Fibroblast of mammary gland (primary cell): Measurements from ENCODE around the gene LLGL1.

Source experiments
- DNase-seq: peaks from one replicate; pipeline ENCODE4 v3.0.0-alpha.2; 2010; ENCODE audit warnings: low read depth
- H3K4me3 ChIP-seq: 2 replicates; pipeline ENCODE4 v1.5.1; 2011; ENCODE audit warnings: low read depth, mild to moderate bottlenecking, low read length, moderate library complexity; ENCODE audit not compliant: control insufficient read depth
- CTCF ChIP-seq: conservative IDR thresholded peaks from 2 replicates; pipeline ENCODE4 v1.5.1; 2011; ENCODE audit warnings: low read depth, low read length, inconsistent platforms; ENCODE audit not compliant: control insufficient read depth, insufficient read depth

Gene LLGL1

GRCh38 chr17:18248811-18249210 is 23.4 kb downstream of the LLGL1 start:
- DNase-seq = no peak
- TF ChIP-seq CTCF = no peak
- H3K4me3 ChIP-seq = no peak overlapping the region

DNA sequence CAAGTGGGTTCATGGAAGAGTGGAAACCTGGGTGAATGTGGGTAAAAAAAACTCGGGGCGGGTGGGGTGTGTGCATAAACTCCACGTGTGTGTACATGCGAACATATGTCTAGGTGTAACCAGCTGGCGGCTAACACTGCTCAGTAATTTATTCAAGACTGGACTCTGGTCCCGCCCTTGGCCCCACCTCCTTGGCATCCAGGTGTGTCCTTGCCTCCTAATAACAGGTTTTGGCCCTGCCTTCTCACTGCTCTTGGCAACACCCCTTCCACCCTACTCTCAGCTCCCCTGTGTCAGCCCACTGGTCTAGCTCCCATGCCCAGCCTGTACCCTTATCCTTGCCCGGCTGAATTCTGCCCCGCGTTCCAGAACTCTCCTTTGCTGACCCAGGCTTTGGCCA is 24.8 kb downstream of the LLGL1 start:
- DNase-seq = no peak
- H3K4me3 ChIP-seq = no peak overlapping the region
- TF ChIP-seq CTCF = no peak

DNA sequence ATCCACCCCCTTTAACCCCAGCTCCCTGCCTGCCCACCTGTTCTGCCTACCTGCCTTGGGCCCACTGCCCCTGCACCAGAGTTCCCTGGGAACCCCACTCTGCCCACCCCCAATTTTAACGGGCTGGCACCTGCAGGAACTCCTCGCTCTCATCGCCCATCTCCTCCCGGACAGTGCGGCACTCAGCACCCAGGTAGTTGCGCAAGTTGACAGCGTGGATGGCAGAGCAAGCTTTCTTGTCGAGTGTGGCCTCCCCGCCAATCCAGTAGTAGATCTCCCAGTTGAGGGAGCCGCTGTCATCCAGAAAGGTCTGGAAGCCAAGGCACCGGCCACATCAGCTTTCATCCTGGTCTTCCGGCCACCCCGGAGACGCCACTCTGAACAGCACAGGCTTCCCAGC is 25.3 kb downstream of the LLGL1 start:
- H3K4me3 ChIP-seq = no peak overlapping the region
- TF ChIP-seq CTCF = no peak
- no peak for DNase-seq

GRCh38 chr17:18251204-18251603 is 25.8 kb downstream of the LLGL1 start:
- DNase-seq = no peak
- TF ChIP-seq CTCF = no peak

DNA sequence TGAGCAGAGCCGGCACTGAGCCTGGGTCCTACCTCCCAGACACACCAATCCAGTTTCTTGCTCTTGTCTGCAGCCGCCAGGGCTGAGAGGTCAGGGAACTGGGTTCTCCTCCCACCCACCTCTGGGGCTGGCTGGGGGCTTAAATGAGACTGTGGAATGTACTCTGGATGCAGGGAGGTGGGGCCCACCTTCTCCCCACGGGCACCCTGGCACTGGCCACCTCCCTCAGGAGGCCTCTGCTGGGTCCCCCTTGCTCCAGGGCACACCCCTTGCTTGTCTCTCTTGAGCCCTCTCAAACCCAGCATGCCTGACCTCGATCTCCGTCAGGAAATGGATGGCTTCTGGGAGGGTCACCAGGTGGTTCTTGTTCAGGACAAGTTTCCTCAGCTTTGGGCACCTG is 26.7 kb downstream of the LLGL1 start:
- no peak for TF ChIP-seq CTCF
- H3K4me3 ChIP-seq = no peak overlapping the region
- no peak for DNase-seq

More at GRCh38 chr17:18251204-18251603, 25.8 kb downstream of the LLGL1 start:
- H3K4me3 ChIP-seq = no peak overlapping the region

- TF ChIP-seq CTCF = no peak
- DNase-seq = no peak
- no peak overlapping the region for H3K4me3 ChIP-seq
These were observed 27.9 kb downstream of the LLGL1 start for GRCh38 chr17:18253187-18253884.
